AG04450 (cell line): ENCODE data around the gene S100A3. TPM values are rescaled to one million over a fixed set of nuclear protein-coding genes. Genes with fewer than 3 reads are reported as not detected.

Source experiments
- CTCF ChIA-PET: fragments of 300-600, 350-600 bp; formaldehyde crosslinking; extraction: SDS; loops from one replicate; lab custom pipeline; 2022; ENCODE audit warnings: antibody characterized with exemption, inconsistent platforms; lab: Charles Lee
- POLR2A ChIA-PET: fragments of 350-600 bp; formaldehyde crosslinking; extraction: SDS; loops from one replicate; lab custom pipeline; 2021; ENCODE audit warnings: antibody characterized with exemption, inconsistent platforms; lab: Yijun Ruan, JAX
- DNase-seq: peaks from one replicate; pipeline ENCODE4 v3.0.0-alpha.2; 2011; ENCODE audit warnings: low read depth, low spot score
- H3K27ac ChIP-seq: one replicate; pipeline ENCODE4 v1.5.1; 2012; ENCODE audit warnings: low read depth, low read length, control low read depth
- H3K27me3 ChIP-seq: one replicate; pipeline ENCODE4 v1.6.0; 2012; ENCODE audit warnings: low read length; ENCODE audit not compliant: control insufficient read depth, insufficient read depth
- H3K4me3 ChIP-seq: 2 replicates; pipeline ENCODE4 v1.5.1; 2011; ENCODE audit warnings: mild to moderate bottlenecking, low read depth, low read length, control low read depth
- H3K9me3 ChIP-seq: 2 replicates; pipeline ENCODE4 v1.5.1; 2012; ENCODE audit warnings: low read length; ENCODE audit not compliant: control insufficient read depth, insufficient read depth
- CTCF ChIP-seq: IDR thresholded peaks from 2 replicates; pipeline ENCODE4 v1.5.1; 2011; ENCODE audit warnings: low read depth, low read length, control low read depth, inconsistent platforms
- polyA minus RNA-seq: library from RNA; depleted of rRNA, polyadenylated mRNA; stranded (reverse); fragments of >200 nt; gene quantifications from 2 replicates; pipeline ENCODE4 v1.2.3, GENCODE V29; 2011; rRNA and poly(A)+ RNA removed
- polyA plus RNA-seq: library from polyadenylated mRNA; depleted of rRNA; stranded (reverse); fragments of >200 nt; gene quantifications from 2 replicates; pipeline ENCODE4 v1.2.3, GENCODE V29; 2011; rRNA removed

The S100A3 gene
- polyA plus RNA-seq = 1.8 and 3.2 TPM in 2 replicates
- 1.6 and 2.1 TPM in 2 replicates for polyA minus RNA-seq

DNA sequence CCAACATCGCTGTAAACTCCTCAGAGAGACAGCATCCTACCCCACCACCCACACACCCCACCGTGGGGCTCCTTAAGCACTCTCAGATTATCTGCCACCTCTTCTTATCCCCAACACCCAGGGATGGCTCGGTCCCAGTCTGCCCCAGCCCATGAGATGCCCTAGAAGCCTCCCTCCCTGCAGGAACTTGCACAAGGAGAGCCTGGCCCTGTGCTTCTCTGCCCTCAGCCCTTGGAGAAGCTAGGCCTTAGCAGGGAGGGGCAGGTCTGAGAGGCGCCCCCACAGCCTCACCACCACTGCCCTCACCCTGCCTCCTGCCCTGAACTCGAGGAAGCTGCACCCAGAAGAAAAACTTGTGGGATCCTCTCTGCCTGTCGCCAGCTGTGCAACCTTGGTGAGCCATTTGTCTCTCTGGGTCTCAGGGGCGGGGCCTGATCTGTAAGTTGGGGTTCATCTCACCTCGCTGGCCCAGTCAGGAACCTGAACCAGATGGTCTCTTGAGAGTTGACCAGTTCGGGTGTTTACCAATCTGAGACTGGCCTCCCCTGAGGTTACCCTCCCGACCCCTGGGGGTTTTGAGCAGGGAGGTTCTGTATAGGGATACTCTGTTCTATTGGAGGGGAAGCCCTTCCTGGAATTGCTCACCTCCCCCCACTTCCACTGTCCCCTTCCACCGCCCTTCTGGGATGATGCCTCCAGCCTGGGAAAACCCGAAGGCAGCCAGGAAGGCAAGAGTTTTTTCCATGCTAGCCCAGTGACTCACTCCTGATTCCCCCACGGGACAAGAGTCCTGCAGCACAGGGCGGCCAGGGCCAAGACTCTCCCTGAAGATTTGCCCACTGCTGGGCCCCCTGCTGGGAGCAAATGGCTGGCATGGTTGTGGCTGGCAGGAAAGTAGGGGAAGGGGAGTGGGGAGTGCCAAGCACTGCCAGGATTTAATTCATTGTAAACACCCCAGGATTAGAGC is at the start of gene S100A3:
Gene S100A3 (minus strand): TSS at position 537 of the 967 bp plus-strand sequence. CDS start 773 bp downstream, outside the sequence.
- ChIA-PET POLR2A (interaction anchor here (0.8 kb wide), 1 partner anchor 14 kb away, joined by 3 read pairs; no protein-coding TSS in a partner anchor), CTCF (interaction anchor here (1.8 to 3.5 kb wide), 3 partner anchors 16 to 38 kb away, joined by 7 to 22 read pairs (median 10); no protein-coding TSS in a partner anchor)
- no peaks in the 10 kb centered on the region; the same call in 1 of the 2 replicates for H3K9me3 ChIP-seq
- no peaks in the 10 kb centered on the region for H3K27me3 ChIP-seq
- DNase-seq = no peak
- TF ChIP-seq CTCF = no peak
- H3K4me3 ChIP-seq = no peak within 1 kb of the TSS
- H3K27ac ChIP-seq = peak within 1 kb of the TSS; percentile 65

DNA sequence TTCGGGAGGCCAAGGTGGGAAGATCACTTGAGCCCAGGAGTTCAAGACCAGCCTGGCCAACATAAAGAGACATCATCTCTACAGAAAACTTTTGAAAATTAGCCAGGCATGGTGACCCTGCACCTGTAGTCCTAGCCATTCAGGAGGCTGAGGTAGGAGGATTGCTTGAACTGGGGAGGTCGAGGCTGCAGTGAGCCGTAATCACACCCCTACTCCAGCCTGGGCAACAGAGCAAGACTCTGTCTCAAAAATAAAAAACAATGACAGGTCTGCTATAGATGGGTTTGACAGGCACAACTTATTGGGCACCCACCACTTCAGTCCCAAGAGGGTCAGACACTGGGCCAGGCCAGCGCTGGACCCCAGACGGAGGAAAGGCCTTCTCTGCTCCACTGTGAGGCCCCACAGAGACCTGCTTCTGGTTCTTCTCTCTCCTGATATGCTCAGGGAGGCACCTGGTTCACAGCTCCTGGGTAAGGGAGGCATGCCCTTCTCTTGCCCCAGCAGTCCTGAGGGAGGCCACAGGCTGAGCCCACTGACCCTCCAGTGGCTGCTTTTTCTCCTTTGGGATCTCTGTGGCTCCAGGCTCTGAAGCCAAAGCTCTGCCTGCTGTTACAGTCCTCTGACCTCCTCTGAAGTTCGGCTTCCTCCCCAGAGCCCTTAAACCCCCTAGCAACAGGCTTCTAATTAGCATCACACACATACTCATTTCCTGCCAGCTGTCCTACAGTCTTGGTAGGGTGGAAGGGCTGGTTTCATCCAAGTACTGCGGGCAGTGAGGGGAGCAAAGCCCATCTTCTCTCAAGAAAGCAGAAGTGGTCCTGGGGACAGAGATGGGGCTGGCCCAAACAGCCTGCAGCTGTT is 49.5 kb upstream of the S100A3 start:
- CTCF ChIA-PET = interaction anchor here (0.9 to 1.5 kb wide), 6 partner anchors 26 to 79 kb away, joined by 3 to 8 read pairs (median 4); partner anchors contain the start of gene S100A13
- POLR2A ChIA-PET = interaction anchor here (0.6 to 1.3 kb wide), 4 partner anchors 14 to 302 kb away, joined by 3 to 5 read pairs (median 4); partner anchors contain the start of gene S100A16
- no peaks in the 10 kb centered on the region for H3K9me3 ChIP-seq
- H3K27ac ChIP-seq = peak overlapping the region; percentile 68
- H3K4me3 ChIP-seq = no peak overlapping the region
- no peak for DNase-seq
- no peak for TF ChIP-seq CTCF
- H3K27me3 ChIP-seq = no peaks in the 10 kb centered on the region

- Histone ChIP-seq H3K27ac (no peak overlapping the region), H3K27me3 (no peaks in the 10 kb centered on the region), H3K4me3 (no peak overlapping the region), H3K9me3 (no peaks in the 10 kb centered on the region)
- ChIA-PET CTCF (interaction anchor here (1.0 kb wide), 1 partner anchor 64 kb away, joined by 4 read pairs; no protein-coding TSS in a partner anchor), POLR2A (no interaction called here)
- no peak for TF ChIP-seq CTCF
- no peak for DNase-seq
Observed at GRCh38 chr1:153597206-153597605, 48.1 kb upstream of the S100A3 start.

- no peak for TF ChIP-seq CTCF
- H3K9me3 ChIP-seq = no peaks in the 10 kb centered on the region
- ChIA-PET POLR2A (interaction anchor here (0.8 kb wide), 1 partner anchor 17 kb away, joined by 4 read pairs; no protein-coding TSS in a partner anchor), CTCF (interaction anchor here (0.6 to 3.7 kb wide), 7 partner anchors 20 to 243 kb away, joined by 3 to 19 read pairs (median 3); partner anchors contain the start of gene S100A13)
- H3K27ac ChIP-seq = no peak overlapping the region
- H3K4me3 ChIP-seq = no peak overlapping the region
- DNase-seq = no peak
- H3K27me3 ChIP-seq = no peaks in the 10 kb centered on the region
Observed at GRCh38 chr1:153592748-153593147, 43.7 kb upstream of the S100A3 start.
